ENCODE data around the gene SLC2A13. TPM values are rescaled to one million over a fixed set of nuclear protein-coding genes. Genes with fewer than 3 reads are reported as not detected.
A peak's percentile ranks its signal among the peaks of the same experiment; 100 is the strongest.
"Not testable (repeated sequence)": the region's sequence is repeated elsewhere in the genome, so short reads cannot be mapped to it uniquely, and the experiment has no call there.

The SLC2A13 gene
- total RNA-seq, 1 donor from 2014 or later: 11.1 TPM

GRCh38 chr12:40104461-40105264, 1.2 kb downstream of the SLC2A13 start:
- DNase-seq (ENCODE audit: low spot score): no peak

- DNase-seq (ENCODE audit: low spot score): no peak
Measured at GRCh38 chr12:40103043-40103442, 2.8 kb downstream of the SLC2A13 start.

- no peak for DNase-seq (ENCODE audit: low spot score)
Measured at GRCh38 chr12:40101747-40102146, 4.1 kb downstream of the SLC2A13 start.

- DNase-seq (ENCODE audit: low spot score): peak; percentile 39
Measured at GRCh38 chr12:40099423-40099853, 6.4 kb downstream of the SLC2A13 start.

- no peak for DNase-seq (ENCODE audit: low spot score)
Measured at GRCh38 chr12:40098406-40099145, 7.3 kb downstream of the SLC2A13 start.

- DNase-seq (ENCODE audit: low spot score): no peak
Measured at GRCh38 chr12:40093512-40093911, 12.4 kb downstream of the SLC2A13 start.

- DNase-seq (ENCODE audit: low spot score): no peak
Measured at GRCh38 chr12:40086471-40086870, 19.4 kb downstream of the SLC2A13 start.

- no peak for DNase-seq (ENCODE audit: low spot score)
Measured at GRCh38 chr12:40078266-40078665, 27.6 kb downstream of the SLC2A13 start.

- no peak for DNase-seq (ENCODE audit: low spot score)
Measured at GRCh38 chr12:40075458-40075857, 30.4 kb downstream of the SLC2A13 start.

- DNase-seq (ENCODE audit: low spot score): no peak
Measured at GRCh38 chr12:40068416-40068815, 37.5 kb downstream of the SLC2A13 start.

- DNase-seq (ENCODE audit: low spot score): no peak
Measured at GRCh38 chr12:40065636-40066035, 40.2 kb downstream of the SLC2A13 start.

GRCh38 chr12:40063414-40063813, 42.5 kb downstream of the SLC2A13 start:
- no peak for DNase-seq (ENCODE audit: low spot score)

- no peak for DNase-seq (ENCODE audit: low spot score)
Measured at GRCh38 chr12:40058721-40059190, 47.1 kb downstream of the SLC2A13 start.

GRCh38 chr12:40056373-40056772, 49.5 kb downstream of the SLC2A13 start:
- no peak for DNase-seq (ENCODE audit: low spot score)

GRCh38 chr12:40055776-40056175, 50.1 kb downstream of the SLC2A13 start:
- DNase-seq (ENCODE audit: low spot score): no peak

GRCh38 chr12:40055228-40055579, 50.7 kb downstream of the SLC2A13 start:
- DNase-seq (ENCODE audit: low spot score): no peak

GRCh38 chr12:40054555-40055227, 51.2 kb downstream of the SLC2A13 start:
- DNase-seq (ENCODE audit: low spot score): peak; percentile 17

- no peak for DNase-seq (ENCODE audit: low spot score)
Measured at GRCh38 chr12:40049268-40049667, 56.6 kb downstream of the SLC2A13 start.

GRCh38 chr12:40047002-40047401, 58.9 kb downstream of the SLC2A13 start:
- DNase-seq (ENCODE audit: low spot score): not testable (repeated sequence)

GRCh38 chr12:40045656-40046055, 60.2 kb downstream of the SLC2A13 start:
- DNase-seq (ENCODE audit: low spot score): no peak

- DNase-seq (ENCODE audit: low spot score): no peak
Measured at GRCh38 chr12:40044396-40044795, 61.5 kb downstream of the SLC2A13 start.

GRCh38 chr12:40039598-40039997, 66.3 kb downstream of the SLC2A13 start:
- DNase-seq (ENCODE audit: low spot score): no peak

Data from mucosa of gallbladder (tissue), 1 donor.